Measurements from ENCODE around the gene SPANXN5. TPM values are rescaled to one million over a fixed set of nuclear protein-coding genes. Genes with fewer than 3 reads are reported as not detected.
"Not testable (repeated sequence)": the region's sequence is repeated elsewhere in the genome, so short reads cannot be mapped to it uniquely, and the experiment has no call there.

The SPANXN5 gene
- total and polyA plus RNA-seq, 4 donors = not detected

DNA sequence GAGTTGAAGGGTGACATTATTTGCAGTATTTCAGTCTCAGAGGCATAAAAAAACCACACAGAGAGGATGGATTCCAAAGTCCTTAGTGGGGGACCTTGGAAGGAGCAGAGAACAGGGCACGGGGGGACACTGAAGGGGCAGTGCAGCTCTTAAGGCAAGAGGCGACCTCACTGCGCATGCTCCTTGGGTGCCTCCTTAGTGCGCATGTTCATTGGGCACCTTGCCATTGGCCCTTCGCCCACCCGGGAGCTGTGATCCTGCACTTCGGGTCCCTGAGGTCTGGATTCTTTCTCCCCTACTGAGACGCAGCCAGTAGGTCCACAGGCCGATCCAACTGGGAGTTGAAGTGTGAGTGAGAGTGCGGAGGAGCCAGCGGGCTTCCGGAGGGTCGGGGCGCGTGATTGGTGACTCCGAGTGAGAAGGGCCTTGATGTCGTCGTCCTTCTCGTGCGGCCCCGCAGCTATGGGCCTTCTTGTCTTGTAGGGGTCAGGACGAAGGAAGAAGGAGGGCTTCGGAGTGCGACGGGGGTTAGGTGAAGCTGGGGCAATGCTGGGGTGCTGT lies 13.9 kb upstream of the SPANXN5 start, which contains the start of gene XAGE5:
Gene XAGE5, plus strand, starts transcription at position 223 of the 561 bp plus-strand sequence. CDS start 1,280 bp downstream, outside the sequence.
- ATAC-seq (ENCODE audit: insufficient read depth, low FRiP score) (no peak), DNase-seq (no peak)
- H3K9me3 ChIP-seq (ENCODE audit: control insufficient read depth in 4 of 4, insufficient read depth in 3 of 4, low read length in 3 of 4) = peaks cover 0 to 11% (median 0%) of the 10 kb centered on the region in 4 donors
- TF ChIP-seq, protein P1, sequence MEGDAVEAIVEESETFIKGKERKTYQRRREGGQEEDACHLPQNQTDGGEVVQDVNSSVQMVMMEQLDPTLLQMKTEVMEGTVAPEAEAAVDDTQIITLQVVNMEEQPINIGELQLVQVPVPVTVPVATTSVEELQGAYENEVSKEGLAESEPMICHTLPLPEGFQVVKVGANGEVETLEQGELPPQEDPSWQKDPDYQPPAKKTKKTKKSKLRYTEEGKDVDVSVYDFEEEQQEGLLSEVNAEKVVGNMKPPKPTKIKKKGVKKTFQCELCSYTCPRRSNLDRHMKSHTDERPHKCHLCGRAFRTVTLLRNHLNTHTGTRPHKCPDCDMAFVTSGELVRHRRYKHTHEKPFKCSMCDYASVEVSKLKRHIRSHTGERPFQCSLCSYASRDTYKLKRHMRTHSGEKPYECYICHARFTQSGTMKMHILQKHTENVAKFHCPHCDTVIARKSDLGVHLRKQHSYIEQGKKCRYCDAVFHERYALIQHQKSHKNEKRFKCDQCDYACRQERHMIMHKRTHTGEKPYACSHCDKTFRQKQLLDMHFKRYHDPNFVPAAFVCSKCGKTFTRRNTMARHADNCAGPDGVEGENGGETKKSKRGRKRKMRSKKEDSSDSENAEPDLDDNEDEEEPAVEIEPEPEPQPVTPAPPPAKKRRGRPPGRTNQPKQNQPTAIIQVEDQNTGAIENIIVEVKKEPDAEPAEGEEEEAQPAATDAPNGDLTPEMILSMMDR (IDR thresholded peaks at IDR 0.05; ENCODE audit: control extremely low read depth, extremely low read depth) = no peak
- H3K27ac ChIP-seq (ENCODE audit: low read depth in 1 of 2, low read length in 1 of 2) = no peak within 1 kb of the TSS
- H3K4me1 ChIP-seq (ENCODE audit: control insufficient read depth in 5 of 5, insufficient read depth in 5 of 5, low read length in 5 of 5) = no peaks in the 10 kb centered on the region
- no peaks in the 10 kb centered on the region for H3K36me3 ChIP-seq (ENCODE audit: control insufficient read depth in 4 of 4, insufficient read depth in 4 of 4, low read length in 4 of 4)
- no peak within 1 kb of the TSS for H3K9ac ChIP-seq (ENCODE audit: insufficient read depth in 1 of 2, low read length in 2 of 2)
- peaks cover 0 to 18% (median 17%) of the 10 kb centered on the region in 3 donors for H3K27me3 ChIP-seq (ENCODE audit: control insufficient read depth in 3 of 3, insufficient read depth in 3 of 3, low read length in 2 of 3)
- no peak within 1 kb of the TSS for H3K4me3 ChIP-seq
- WGBS, 2 donors = 87 to 96% methylated on average over 25 of the region's 25 CpGs

DNA sequence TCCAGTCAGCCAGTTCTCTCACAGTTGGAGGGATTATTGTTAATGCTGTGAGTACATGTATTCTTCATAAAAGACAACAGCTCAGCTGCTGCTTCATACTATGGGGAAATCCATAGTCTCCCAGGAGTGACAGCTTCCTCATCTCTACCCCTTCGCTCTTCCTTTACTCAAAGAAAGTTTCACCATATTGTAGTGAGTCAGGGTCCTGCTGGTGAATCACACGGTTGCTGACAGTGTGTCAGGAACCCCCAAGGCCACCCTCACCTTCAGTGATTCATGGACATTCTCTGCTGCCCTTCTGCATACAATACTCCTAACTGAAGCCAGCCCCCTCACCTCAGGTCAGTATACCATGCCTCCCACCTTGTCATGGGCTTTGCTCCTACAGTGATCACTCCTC lies 7.6 kb upstream of the SPANXN5 start:
- H3K4me1 ChIP-seq (ENCODE audit: control insufficient read depth in 5 of 5, insufficient read depth in 5 of 5, low read length in 5 of 5); H3K9ac ChIP-seq (ENCODE audit: insufficient read depth in 1 of 2, low read length in 2 of 2); ATAC-seq (ENCODE audit: insufficient read depth, low FRiP score); H3K36me3 ChIP-seq (ENCODE audit: control insufficient read depth in 4 of 4, insufficient read depth in 4 of 4, low read length in 4 of 4); H3K4me3 ChIP-seq; H3K27ac ChIP-seq (ENCODE audit: low read depth in 1 of 2, low read length in 1 of 2); DNase-seq; H3K9me3 ChIP-seq (ENCODE audit: control insufficient read depth in 4 of 4, insufficient read depth in 3 of 4, low read length in 3 of 4): not testable (repeated sequence)
- peaks cover 0 to 11% (median 3%) of the 10 kb centered on the region in 3 donors for H3K27me3 ChIP-seq (ENCODE audit: control insufficient read depth in 3 of 3, insufficient read depth in 3 of 3, low read length in 2 of 3)
- WGBS, 2 donors = 74 to 79% methylated on average over 2 of the region's 2 CpGs

DNA sequence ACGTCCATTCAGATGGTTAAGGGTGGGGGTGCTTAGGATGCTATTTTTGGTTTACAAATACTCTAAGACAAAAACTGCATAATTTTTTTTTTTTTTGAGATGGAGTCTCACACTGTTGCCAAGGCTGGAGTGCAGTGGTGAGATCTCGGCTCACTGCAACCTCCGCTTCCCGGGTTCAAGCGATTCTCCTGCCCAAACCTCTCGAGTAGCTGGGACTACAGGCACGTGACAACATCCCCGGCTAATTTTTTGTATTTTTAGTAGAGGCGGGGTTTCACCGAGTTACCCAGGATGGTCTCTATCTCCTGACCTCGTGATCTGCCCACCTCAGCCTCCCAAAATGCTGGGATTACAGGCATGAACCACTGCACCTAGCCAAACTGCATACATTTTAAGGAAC lies 23.7 kb downstream of the SPANXN5 start:
- H3K4me1 ChIP-seq (ENCODE audit: control insufficient read depth in 5 of 5, insufficient read depth in 5 of 5, low read length in 5 of 5); DNase-seq; H3K4me3 ChIP-seq; H3K36me3 ChIP-seq (ENCODE audit: control insufficient read depth in 4 of 4, insufficient read depth in 4 of 4, low read length in 4 of 4); H3K27ac ChIP-seq (ENCODE audit: low read depth in 1 of 2, low read length in 1 of 2); ATAC-seq (ENCODE audit: insufficient read depth, low FRiP score); H3K27me3 ChIP-seq (ENCODE audit: control insufficient read depth in 3 of 3, insufficient read depth in 3 of 3, low read length in 2 of 3); H3K9ac ChIP-seq (ENCODE audit: insufficient read depth in 1 of 2, low read length in 2 of 2); H3K9me3 ChIP-seq (ENCODE audit: control insufficient read depth in 4 of 4, insufficient read depth in 3 of 4, low read length in 3 of 4): not testable (repeated sequence)
- WGBS, 2 donors = 81 to 98% methylated on average over 7 to 9 of the region's 11 CpGs

DNA sequence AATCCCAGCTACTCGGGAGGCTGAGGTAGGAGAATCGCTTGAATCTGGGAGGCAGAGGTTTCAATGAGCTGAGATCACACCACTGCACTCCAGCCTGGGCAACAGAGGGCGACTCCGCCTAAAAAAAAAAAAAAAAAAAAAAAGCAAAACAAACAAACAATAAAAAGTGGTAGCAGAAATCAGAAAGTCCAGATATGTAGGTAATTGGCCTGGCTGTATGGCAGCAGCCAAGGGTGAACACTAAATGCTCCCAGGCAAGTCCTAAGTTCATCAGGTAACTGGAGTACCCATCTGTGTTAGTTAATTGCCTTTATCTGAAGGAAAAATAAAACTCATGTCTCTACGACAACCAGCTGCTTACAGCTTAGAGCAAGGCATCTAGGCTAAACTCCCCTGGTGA lies 31.2 kb downstream of the SPANXN5 start:
- not testable (repeated sequence) for H3K36me3 ChIP-seq (ENCODE audit: control insufficient read depth in 4 of 4, insufficient read depth in 4 of 4, low read length in 4 of 4); H3K4me1 ChIP-seq (ENCODE audit: control insufficient read depth in 5 of 5, insufficient read depth in 5 of 5, low read length in 5 of 5); H3K4me3 ChIP-seq; H3K27me3 ChIP-seq (ENCODE audit: control insufficient read depth in 3 of 3, insufficient read depth in 3 of 3, low read length in 2 of 3); DNase-seq; ATAC-seq (ENCODE audit: insufficient read depth, low FRiP score); H3K27ac ChIP-seq (ENCODE audit: low read depth in 1 of 2, low read length in 1 of 2); H3K9me3 ChIP-seq (ENCODE audit: control insufficient read depth in 4 of 4, insufficient read depth in 3 of 4, low read length in 3 of 4); H3K9ac ChIP-seq (ENCODE audit: insufficient read depth in 1 of 2, low read length in 2 of 2)
- 82% methylated on average over 2 of the region's 5 CpGs; no CpG with 5 or more reads in 1 of the 2 donors for WGBS, 2 donors

DNA sequence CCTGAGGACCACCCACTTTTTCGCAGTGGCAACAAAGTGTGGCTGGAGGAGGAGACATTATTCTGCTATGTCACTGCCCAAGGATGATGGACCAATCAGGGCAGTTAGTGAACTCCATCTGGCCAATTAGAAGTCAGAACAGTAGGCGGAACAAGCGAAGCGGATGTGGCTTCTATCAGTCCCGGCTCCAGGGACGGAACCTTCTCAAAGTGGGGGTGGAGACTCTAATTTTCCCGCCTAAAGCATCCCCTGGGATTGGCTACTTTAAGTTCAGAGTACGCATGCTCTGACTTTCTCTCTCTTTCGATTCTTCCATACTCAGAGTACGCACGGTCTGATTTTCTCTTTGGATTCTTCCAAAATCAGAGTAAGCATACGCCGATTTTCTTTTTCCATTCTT lies 46.3 kb downstream of the SPANXN5 start, which contains the start of gene SSX2B:
Gene SSX2B, plus strand, starts transcription at position 301 of the 400 bp plus-strand sequence. CDS start 1,429 bp downstream, outside the sequence.
- H3K36me3 ChIP-seq (ENCODE audit: control insufficient read depth in 4 of 4, insufficient read depth in 4 of 4, low read length in 4 of 4); ATAC-seq (ENCODE audit: insufficient read depth, low FRiP score); H3K27ac ChIP-seq (ENCODE audit: low read depth in 1 of 2, low read length in 1 of 2); H3K27me3 ChIP-seq (ENCODE audit: control insufficient read depth in 3 of 3, insufficient read depth in 3 of 3, low read length in 2 of 3); H3K9ac ChIP-seq (ENCODE audit: insufficient read depth in 1 of 2, low read length in 2 of 2); H3K4me1 ChIP-seq (ENCODE audit: control insufficient read depth in 5 of 5, insufficient read depth in 5 of 5, low read length in 5 of 5); DNase-seq; H3K4me3 ChIP-seq; H3K9me3 ChIP-seq (ENCODE audit: control insufficient read depth in 4 of 4, insufficient read depth in 3 of 4, low read length in 3 of 4): not testable (repeated sequence)
- no CpG with 5 or more reads among the region's 13 CpGs for WGBS, 2 donors

Small RNA genes lying within 50 kb of the gene (small RNA-seq; reads per million reads assigned to genes)
- not detected for gene AC244505.6 (ENCODE audit: low replicate concordance)
- not detected for gene AC244505.7 (ENCODE audit: low replicate concordance)

Other genes with a start within 250 kb of the SPANXN5 start
- gene SSX7, start 142.5 kb downstream of the SPANXN5 start, total RNA-seq = not detected
- gene SSX7, start 142.5 kb downstream of the SPANXN5 start, polyA plus RNA-seq = not detected
- gene SSX2, start 90.2 kb downstream of the SPANXN5 start, total RNA-seq = not detected
- gene SSX2, start 90.2 kb downstream of the SPANXN5 start, polyA plus RNA-seq = not detected
- gene SSX2B, start 46.2 kb downstream of the SPANXN5 start, total RNA-seq = not detected
- not detected for gene SSX2B, start 46.2 kb downstream of the SPANXN5 start, polyA plus RNA-seq
- gene XAGE5, start 13.9 kb upstream of the SPANXN5 start, total RNA-seq = not detected
- gene XAGE5, start 13.9 kb upstream of the SPANXN5 start, polyA plus RNA-seq = not detected
- not detected for gene XAGE3, start 70.7 kb upstream of the SPANXN5 start, total RNA-seq
- gene XAGE3, start 70.7 kb upstream of the SPANXN5 start, polyA plus RNA-seq = under 1 TPM in 1 of 2 donors, not detected in 1; 0.14 TPM
- 10 to 100 TPM; 19.8 to 21.2 TPM for gene FAM156B, start 99.9 kb upstream of the SPANXN5 start, total RNA-seq
- 10 to 100 TPM; 17.3 to 34.2 TPM for gene FAM156B, start 99.9 kb upstream of the SPANXN5 start, polyA plus RNA-seq
- 10 to 100 TPM; 18.9 to 21.4 TPM for gene FAM156A, start 161.1 kb upstream of the SPANXN5 start, total RNA-seq
- 10 to 100 TPM; 14.0 to 16.1 TPM for gene FAM156A, start 161.1 kb upstream of the SPANXN5 start, polyA plus RNA-seq